Skeletal muscle satellite cell (primary cell): ENCODE measurements around the gene RASD1.

Source experiments
- H3K27me3 ChIP-seq: 2 replicates; pipeline ENCODE4 v1.7.0; 2013; ENCODE audit warnings: low read length; ENCODE audit not compliant: control insufficient read depth, insufficient read depth
- H3K36me3 ChIP-seq: 2 replicates; pipeline ENCODE4 v1.7.0; 2013; ENCODE audit warnings: mild to moderate bottlenecking, control low read depth, low read length; ENCODE audit not compliant: insufficient read depth
- H3K4me1 ChIP-seq: 2 replicates; pipeline ENCODE4 v1.7.0; 2013; ENCODE audit warnings: low read length; ENCODE audit not compliant: control insufficient read depth, insufficient read depth
- H3K4me2 ChIP-seq: 2 replicates; pipeline ENCODE4 v1.7.0; 2013; ENCODE audit warnings: mild to moderate bottlenecking, low read length
- H3K4me3 ChIP-seq: 2 replicates; pipeline ENCODE4 v1.7.0; 2013; ENCODE audit warnings: low read length
- H3K9ac ChIP-seq: 2 replicates; pipeline ENCODE4 v1.7.0; 2013; ENCODE audit warnings: mild to moderate bottlenecking, low read depth, low read length, moderate library complexity
- H3K9me3 ChIP-seq: replicated peaks from 2 replicates; pipeline ENCODE4 v1.7.0; 2013; ENCODE audit warnings: mild to moderate bottlenecking, control low read depth, low read length

RASD1 gene

GRCh38 chr17:17514361-17514992 is 18.3 kb upstream of the RASD1 start:
- Histone ChIP-seq H3K4me2 (no peak overlapping the region), H3K27me3 (no peaks in the 10 kb centered on the region)

DNA sequence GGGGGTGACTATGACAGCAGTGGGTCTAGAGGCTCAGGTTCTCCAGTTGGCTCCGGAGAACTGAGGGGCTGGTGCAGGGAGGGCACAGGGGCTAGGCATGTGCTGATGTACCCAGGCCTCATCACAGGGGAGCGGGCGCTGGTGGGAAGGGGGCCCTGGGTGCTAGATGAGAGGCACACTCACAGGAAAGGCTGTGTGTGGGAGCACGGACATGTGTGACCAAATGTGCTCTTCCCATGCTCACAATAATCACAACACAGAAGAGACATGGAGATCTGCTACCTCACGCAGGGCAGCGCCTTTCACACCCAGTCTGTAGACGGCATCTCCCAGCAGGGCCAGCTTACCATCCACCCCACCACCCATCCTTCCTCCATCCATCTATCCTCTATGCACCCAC is 17.4 kb upstream of the RASD1 start:
- no peak overlapping the region for H3K9ac ChIP-seq
- peaks cover 28% of the 10 kb centered on the region for H3K4me1 ChIP-seq
- H3K27me3 ChIP-seq: no peaks in the 10 kb centered on the region
- H3K4me3 ChIP-seq: no peak overlapping the region
- no peak overlapping the region for H3K4me2 ChIP-seq
- no peaks in the 10 kb centered on the region for H3K9me3 ChIP-seq
- no peaks in the 10 kb centered on the region for H3K36me3 ChIP-seq

More at GRCh38 chr17:17514361-17514992, 18.3 kb upstream of the RASD1 start:
- no peaks in the 10 kb centered on the region for H3K9me3 ChIP-seq
- H3K9ac ChIP-seq: no peak overlapping the region
- H3K36me3 ChIP-seq: no peaks in the 10 kb centered on the region
- peaks cover 28% of the 10 kb centered on the region for H3K4me1 ChIP-seq
- no peak overlapping the region for H3K4me3 ChIP-seq

DNA sequence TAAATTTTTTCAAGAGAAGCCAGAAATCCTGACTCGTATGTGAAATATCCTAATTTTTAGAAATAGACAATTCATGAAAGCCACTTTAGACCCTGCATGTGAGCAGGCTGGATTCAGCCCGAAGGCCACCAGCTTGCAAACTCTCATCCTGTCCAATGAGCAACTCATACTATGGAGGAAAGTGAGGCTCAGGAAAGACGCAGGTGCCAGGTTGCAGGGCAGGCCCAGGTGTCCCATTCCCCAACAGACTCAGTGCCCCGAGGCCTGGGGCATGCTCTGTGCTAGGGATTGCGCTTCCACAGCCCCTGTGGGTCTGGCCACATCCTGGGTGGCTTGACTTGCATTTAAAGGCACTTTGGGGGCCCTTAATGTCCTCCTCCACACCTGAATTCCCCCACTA is 16.7 kb upstream of the RASD1 start:
- Histone ChIP-seq H3K9me3 (no peaks in the 10 kb centered on the region), H3K9ac (no peak overlapping the region), H3K4me1 (peaks cover 28% of the 10 kb centered on the region), H3K4me2 (no peak overlapping the region), H3K36me3 (no peaks in the 10 kb centered on the region), H3K4me3 (no peak overlapping the region), H3K27me3 (no peaks in the 10 kb centered on the region)

DNA sequence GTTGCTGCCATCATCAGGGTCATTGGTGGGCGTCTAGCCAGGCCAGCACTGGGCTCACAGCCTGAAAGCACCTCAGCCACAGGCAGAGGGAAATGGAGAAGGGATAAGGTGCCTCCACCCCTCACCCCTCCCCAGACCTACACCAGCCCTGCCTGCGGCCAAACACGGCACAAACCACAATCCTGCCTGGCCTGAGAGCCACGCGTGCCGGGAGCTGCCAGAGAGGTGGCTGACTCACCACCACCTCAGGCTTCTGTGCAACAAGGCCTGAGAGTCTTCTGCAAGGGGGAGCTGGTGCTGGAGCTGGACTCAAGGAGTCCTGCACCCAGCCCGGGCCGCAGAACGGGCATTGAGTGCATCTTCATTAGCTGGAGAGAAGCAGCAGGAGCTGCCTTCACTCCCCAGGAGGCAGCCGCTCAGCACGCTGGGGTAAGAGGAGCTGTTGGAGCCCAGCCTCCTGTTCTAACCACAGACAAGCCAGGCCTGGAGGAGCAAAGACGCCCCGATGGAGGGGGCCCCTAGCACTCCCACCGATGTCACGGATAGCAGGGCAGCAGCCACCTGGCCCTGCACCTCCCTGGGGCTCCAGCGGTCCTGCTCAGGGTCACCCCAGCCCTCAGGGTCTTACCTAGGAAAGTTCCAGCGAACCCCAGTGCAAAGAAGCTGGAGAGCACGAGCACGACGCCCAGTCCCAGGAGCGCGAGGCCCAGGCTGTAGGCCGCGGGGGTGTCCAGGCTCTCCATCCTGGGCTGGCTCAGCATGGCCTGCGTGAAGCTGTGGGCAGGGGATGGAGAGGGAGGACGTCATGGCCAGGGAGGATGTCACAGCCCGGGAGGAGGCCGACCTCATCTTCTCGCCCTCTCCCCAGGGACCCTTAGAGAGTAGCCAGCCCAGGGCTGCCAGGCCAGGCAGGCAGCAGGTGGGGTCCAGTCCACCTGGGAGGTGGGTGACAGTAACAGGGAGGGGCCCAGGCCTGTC is 16.0 kb upstream of the RASD1 start:
- Histone ChIP-seq H3K36me3 (no peaks in the 10 kb centered on the region), H3K4me2 (no peak overlapping the region), H3K27me3 (no peaks in the 10 kb centered on the region), H3K9ac (no peak overlapping the region), H3K4me1 (peaks cover 28% of the 10 kb centered on the region), H3K4me3 (no peak overlapping the region), H3K9me3 (no peaks in the 10 kb centered on the region)

DNA sequence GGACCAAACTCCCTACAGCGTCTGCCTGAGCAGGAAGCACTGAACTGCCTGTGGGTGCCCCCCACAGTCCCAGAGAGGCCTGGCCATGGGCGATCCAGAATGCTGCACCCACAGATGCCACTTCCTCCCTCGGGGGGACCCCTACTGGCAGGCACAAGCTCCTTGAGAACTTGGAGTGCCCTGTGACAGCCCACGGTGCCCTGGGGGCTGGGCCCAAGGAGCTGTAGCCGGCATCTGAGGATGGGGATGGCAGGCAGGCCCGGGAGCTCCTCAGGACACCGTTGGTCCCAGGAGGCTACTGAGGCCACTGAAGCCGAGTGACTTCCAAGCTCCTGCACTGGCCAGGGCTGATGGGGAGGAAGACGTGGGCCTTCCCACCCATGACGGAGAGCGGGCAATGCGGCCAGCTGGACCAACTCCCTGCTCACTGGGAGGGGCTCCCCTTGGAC is 15.1 kb upstream of the RASD1 start:
- Histone ChIP-seq H3K36me3 (no peaks in the 10 kb centered on the region), H3K4me2 (no peak overlapping the region), H3K9me3 (no peaks in the 10 kb centered on the region), H3K9ac (no peak overlapping the region), H3K4me3 (no peak overlapping the region), H3K4me1 (peaks cover 26% of the 10 kb centered on the region), H3K27me3 (no peaks in the 10 kb centered on the region)

- no peak overlapping the region for H3K9ac ChIP-seq
- H3K4me3 ChIP-seq: no peak overlapping the region
Measured at GRCh38 chr17:17510456-17511292, 14.5 kb upstream of the RASD1 start.

GRCh38 chr17:17509601-17510425 is 13.6 kb upstream of the RASD1 start:
- no peak overlapping the region for H3K9ac ChIP-seq
- H3K4me2 ChIP-seq: no peak overlapping the region
- no peak overlapping the region for H3K4me3 ChIP-seq
- no peaks in the 10 kb centered on the region for H3K36me3 ChIP-seq
- peaks cover 14% of the 10 kb centered on the region for H3K4me1 ChIP-seq
- no peaks in the 10 kb centered on the region for H3K27me3 ChIP-seq
- H3K9me3 ChIP-seq: no peaks in the 10 kb centered on the region

More at GRCh38 chr17:17510456-17511292, 14.5 kb upstream of the RASD1 start:
- Histone ChIP-seq H3K9me3 (no peaks in the 10 kb centered on the region), H3K36me3 (no peaks in the 10 kb centered on the region), H3K27me3 (no peaks in the 10 kb centered on the region), H3K4me1 (peaks cover 19% of the 10 kb centered on the region), H3K4me2 (no peak overlapping the region)

- H3K4me2 ChIP-seq: no peak overlapping the region
- H3K9me3 ChIP-seq: no peaks in the 10 kb centered on the region
- peaks cover 14% of the 10 kb centered on the region for H3K4me1 ChIP-seq
- H3K36me3 ChIP-seq: no peaks in the 10 kb centered on the region
- H3K27me3 ChIP-seq: no peaks in the 10 kb centered on the region
- H3K4me3 ChIP-seq: no peak overlapping the region
- H3K9ac ChIP-seq: no peak overlapping the region
Measured at GRCh38 chr17:17508646-17509591, 12.7 kb upstream of the RASD1 start.

GRCh38 chr17:17508019-17508535 is 11.9 kb upstream of the RASD1 start:
- H3K9ac ChIP-seq: no peak overlapping the region

More at GRCh38 chr17:17508019-17508535, 11.9 kb upstream of the RASD1 start:
- Histone ChIP-seq H3K4me3 (no peak overlapping the region), H3K27me3 (no peaks in the 10 kb centered on the region), H3K4me2 (no peak overlapping the region), H3K9me3 (no peaks in the 10 kb centered on the region), H3K4me1 (peaks cover 14% of the 10 kb centered on the region), H3K36me3 (no peaks in the 10 kb centered on the region)
